GM18951 (cell line): ENCODE results near the gene TMPRSS9.
"Not testable (repeated sequence)": the region's sequence is repeated elsewhere in the genome, so short reads cannot be mapped to it uniquely, and the experiment has no call there.

Experiments used
- POLR2A ChIP-seq: IDR thresholded peaks from 4 replicates; pipeline ENCODE4 v1.6.1; 2011; ENCODE audit warnings: mild to moderate bottlenecking; ENCODE audit not compliant: insufficient read length, insufficient read depth; ENCODE audit errors: extremely low read depth
- in situ Hi-C: fragments of 300-500 bp; cut with MboI; formaldehyde crosslinking; loops from one replicate; pipeline ENCODE4 v1.12.0; 2022; ENCODE audit warnings: low sequenced_read_pairs, mixed read lengths, inconsistent platforms; ENCODE audit not compliant: unreplicated experiment

The TMPRSS9 gene

GRCh38 chr19:2341982-2342381 is 18.1 kb upstream of the TMPRSS9 start:
- in situ Hi-C loops, result no loop called here
- no peak for TF ChIP-seq POLR2A

- in situ Hi-C loops, result no loop called here
- no peak for TF ChIP-seq POLR2A
Measured at GRCh38 chr19:2342656-2343288, 17.3 kb upstream of the TMPRSS9 start.

GRCh38 chr19:2343289-2343982 is 16.6 kb upstream of the TMPRSS9 start:
- in situ Hi-C loops, result no loop called here

GRCh38 chr19:2344381-2344870 is 15.6 kb upstream of the TMPRSS9 start:
- TF ChIP-seq POLR2A, result no peak
- in situ Hi-C loops, result no loop called here

More at GRCh38 chr19:2343289-2343982, 16.6 kb upstream of the TMPRSS9 start:
- no peak for TF ChIP-seq POLR2A

GRCh38 chr19:2345076-2345475 is 15.0 kb upstream of the TMPRSS9 start:
- no peak for TF ChIP-seq POLR2A
- in situ Hi-C loops, result no loop called here

- no peak for TF ChIP-seq POLR2A
Measured at GRCh38 chr19:2345794-2346663, 14.0 kb upstream of the TMPRSS9 start.

GRCh38 chr19:2349818-2350217 is 10.2 kb upstream of the TMPRSS9 start:
- in situ Hi-C loops, result not testable (repeated sequence)

More at GRCh38 chr19:2345794-2346663, 14.0 kb upstream of the TMPRSS9 start:
- in situ Hi-C loops, result no loop called here

GRCh38 chr19:2350656-2351055 is 9.4 kb upstream of the TMPRSS9 start:
- no peak for TF ChIP-seq POLR2A
- in situ Hi-C loops, result no loop called here

GRCh38 chr19:2351591-2351990 is 8.5 kb upstream of the TMPRSS9 start:
- TF ChIP-seq POLR2A, result no peak
- in situ Hi-C loops, result no loop called here

GRCh38 chr19:2352121-2352520 is 7.9 kb upstream of the TMPRSS9 start:
- in situ Hi-C loops, result no loop called here
- no peak for TF ChIP-seq POLR2A

GRCh38 chr19:2353159-2353886 is 6.7 kb upstream of the TMPRSS9 start:
- TF ChIP-seq POLR2A, result no peak
- in situ Hi-C loops, result no loop called here

- in situ Hi-C loops, result no loop called here
- no peak for TF ChIP-seq POLR2A
Measured at GRCh38 chr19:2353887-2354592, 6.0 kb upstream of the TMPRSS9 start.
